ENCODE data around the gene CRYBG2.

CRYBG2 gene

DNA sequence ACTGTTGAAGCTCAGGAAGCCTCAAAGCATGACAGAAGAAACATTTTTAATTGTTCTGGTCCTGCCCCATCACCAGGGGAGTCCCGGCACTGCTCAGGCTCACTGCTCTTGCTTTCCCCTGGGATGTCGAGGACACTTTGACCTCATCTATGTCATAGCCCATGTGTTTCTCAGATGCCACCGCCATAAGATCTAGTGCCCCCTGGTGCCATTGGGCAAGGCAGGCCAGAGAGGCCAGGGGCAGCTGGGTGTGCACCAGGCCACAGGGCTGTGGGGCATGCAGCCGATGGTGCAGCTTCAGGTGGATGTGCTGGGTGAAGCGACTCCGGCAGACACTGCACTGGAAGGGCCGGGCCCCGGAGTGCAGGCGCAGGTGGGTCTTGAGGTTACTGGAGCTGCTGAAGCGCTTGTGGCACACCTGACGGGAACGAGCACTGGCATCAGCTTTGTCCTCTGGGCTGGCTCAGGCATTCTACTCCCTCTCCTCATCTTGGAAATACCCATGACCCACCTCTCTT is 7.7 kb upstream of the CRYBG2 start:
- H4K91ac ChIP-seq (ENCODE audit: low read length) = no peak overlapping the region

DNA sequence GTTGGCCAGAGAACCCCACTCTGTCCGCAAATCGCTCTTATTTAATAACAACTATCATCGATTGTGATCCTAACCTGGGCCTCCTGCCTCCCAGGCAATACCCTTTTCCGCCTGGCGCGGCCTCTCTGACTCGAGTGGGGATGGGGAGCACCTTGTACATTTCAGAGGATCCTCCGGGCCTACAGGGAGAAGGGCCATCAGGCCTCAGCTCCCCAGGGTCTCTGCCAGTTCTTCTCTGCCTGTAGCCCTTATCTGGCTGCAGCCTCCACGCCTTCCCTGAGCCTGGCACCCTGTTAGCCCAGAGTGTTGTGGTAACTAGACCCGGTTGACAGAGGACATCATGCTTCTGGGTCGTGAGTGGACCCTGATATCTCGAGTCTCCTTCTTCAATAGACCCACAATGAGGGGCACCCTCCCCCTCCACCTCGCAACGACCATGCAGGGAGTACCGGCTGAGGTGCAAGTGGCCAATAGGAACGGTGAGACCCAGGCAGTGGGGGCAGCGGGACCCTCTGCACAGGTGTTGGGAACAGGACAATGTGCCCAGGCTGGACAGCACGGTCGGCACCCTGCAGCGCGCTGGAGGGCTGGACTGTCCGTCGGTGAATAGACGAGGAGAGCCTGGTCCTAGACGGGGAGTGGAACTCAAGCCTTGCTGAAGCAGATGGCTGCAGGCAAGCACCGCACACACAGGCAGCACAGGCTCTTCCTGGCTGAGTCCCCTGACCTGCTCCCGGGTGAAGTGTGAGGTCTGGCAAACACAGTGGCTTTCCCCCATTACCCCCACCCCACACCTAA is 7.1 kb upstream of the CRYBG2 start:
- no peak overlapping the region for H3K14ac ChIP-seq (ENCODE audit: low read length in 2 of 2)
- no peak overlapping the region for H3K9ac ChIP-seq (ENCODE audit: low read length)
- no peak overlapping the region for H2AK5ac ChIP-seq (ENCODE audit: low read length, severe bottlenecking)
- no peak overlapping the region for H4K8ac ChIP-seq (ENCODE audit: low read length)
- no peak overlapping the region for H3K23ac ChIP-seq (ENCODE audit: low read length in 2 of 2)
- no peak overlapping the region for H3K4ac ChIP-seq (ENCODE audit: low read depth in 1 of 2, low read length in 2 of 2)
- no peak overlapping the region for H2BK5ac ChIP-seq (ENCODE audit: low read depth, low read length, poor library complexity, severe bottlenecking)
- peak overlapping the region in 1 of 2 experiments; percentile 67 for H3K4me3 ChIP-seq (ENCODE audit: insufficient read depth in 1 of 2, low read depth in 1 of 2, low read length in 2 of 2)
- no peak overlapping the region for H2BK15ac ChIP-seq (ENCODE audit: low read depth, poor library complexity, severe bottlenecking)
- no peak for DNase-seq
- no peaks in the 10 kb centered on the region for H3K79me1 ChIP-seq (replicated peaks; ENCODE audit: low read length, poor library complexity, severe bottlenecking)
- H3K9me3 ChIP-seq (ENCODE audit: control insufficient read depth, low read length) = no peaks in the 10 kb centered on the region
- peaks cover 75 to 87% of the 10 kb centered on the region in 2 experiments for H3K27me3 ChIP-seq (ENCODE audit: control insufficient read depth in 1 of 2, insufficient read depth in 1 of 2, low read length in 2 of 2)
- H3K4me1 ChIP-seq (ENCODE audit: control insufficient read depth, insufficient read depth, low read depth, low read length) = peaks cover 5% of the 10 kb centered on the region
- no peak overlapping the region for H3K18ac ChIP-seq (ENCODE audit: low read depth in 1 of 2, low read length in 2 of 2)
- H2BK120ac ChIP-seq (ENCODE audit: low read depth, low read length) = no peak overlapping the region
- peak overlapping the region; percentile 25 for H4K91ac ChIP-seq (ENCODE audit: low read length)
- 67% methylated on average over 27 of the region's 27 CpGs for WGBS
- H2BK12ac ChIP-seq (ENCODE audit: low read length in 2 of 2) = no peak overlapping the region
- H3K36me3 ChIP-seq (ENCODE audit: control insufficient read depth in 1 of 2, insufficient read depth in 2 of 2, low read depth in 1 of 2, low read length in 2 of 2) = no peaks in the 10 kb centered on the region
- H3K4me2 ChIP-seq (ENCODE audit: low read length, poor library complexity, severe bottlenecking) = no peak overlapping the region
- no peak overlapping the region for H3K27ac ChIP-seq (ENCODE audit: low read length, poor library complexity, severe bottlenecking)
- H2AFZ ChIP-seq (ENCODE audit: low read depth, low read length) = no peak overlapping the region

More for the DNA sequence above, 7.7 kb upstream of the CRYBG2 start:
- no peak overlapping the region for H2AFZ ChIP-seq (ENCODE audit: low read depth, low read length)
- H4K8ac ChIP-seq (ENCODE audit: low read length) = no peak overlapping the region
- H2BK5ac ChIP-seq (ENCODE audit: low read depth, low read length, poor library complexity, severe bottlenecking) = no peak overlapping the region
- H3K36me3 ChIP-seq (ENCODE audit: control insufficient read depth in 1 of 2, insufficient read depth in 2 of 2, low read depth in 1 of 2, low read length in 2 of 2) = no peaks in the 10 kb centered on the region
- H3K4me3 ChIP-seq (ENCODE audit: insufficient read depth in 1 of 2, low read depth in 1 of 2, low read length in 2 of 2) = no peak overlapping the region
- no peak for DNase-seq
- no peak overlapping the region for H2AK5ac ChIP-seq (ENCODE audit: low read length, severe bottlenecking)
- no peak overlapping the region for H2BK15ac ChIP-seq (ENCODE audit: low read depth, poor library complexity, severe bottlenecking)
- no peaks in the 10 kb centered on the region for H3K9me3 ChIP-seq (ENCODE audit: control insufficient read depth, low read length)
- H3K18ac ChIP-seq (ENCODE audit: low read depth in 1 of 2, low read length in 2 of 2) = no peak overlapping the region
- H3K27me3 ChIP-seq (ENCODE audit: control insufficient read depth in 1 of 2, insufficient read depth in 1 of 2, low read length in 2 of 2) = peaks cover 69 to 80% of the 10 kb centered on the region in 2 experiments
- peaks cover 5% of the 10 kb centered on the region for H3K4me1 ChIP-seq (ENCODE audit: control insufficient read depth, insufficient read depth, low read depth, low read length)
- no peak overlapping the region for H3K4me2 ChIP-seq (ENCODE audit: low read length, poor library complexity, severe bottlenecking)
- no peak overlapping the region for H3K23ac ChIP-seq (ENCODE audit: low read length in 2 of 2)
- H2BK120ac ChIP-seq (ENCODE audit: low read depth, low read length) = no peak overlapping the region
- H3K79me1 ChIP-seq (replicated peaks; ENCODE audit: low read length, poor library complexity, severe bottlenecking) = no peaks in the 10 kb centered on the region
- H2BK12ac ChIP-seq (ENCODE audit: low read length in 2 of 2) = no peak overlapping the region
- no peak overlapping the region for H3K4ac ChIP-seq (ENCODE audit: low read depth in 1 of 2, low read length in 2 of 2)
- no peak overlapping the region for H3K14ac ChIP-seq (ENCODE audit: low read length in 2 of 2)
- no peak overlapping the region for H3K27ac ChIP-seq (ENCODE audit: low read length, poor library complexity, severe bottlenecking)
- WGBS = 94% methylated on average over 12 of the region's 12 CpGs
- H3K9ac ChIP-seq (ENCODE audit: low read length) = no peak overlapping the region

- Histone ChIP-seq H3K4me3 (ENCODE audit: insufficient read depth in 1 of 2, low read depth in 1 of 2, low read length in 2 of 2) (peak overlapping the region in 1 of 2 experiments; percentile 67), H2BK15ac (ENCODE audit: low read depth, poor library complexity, severe bottlenecking) (no peak overlapping the region), H3K23ac (ENCODE audit: low read length in 2 of 2) (no peak overlapping the region), H3K4me2 (ENCODE audit: low read length, poor library complexity, severe bottlenecking) (no peak overlapping the region), H3K18ac (ENCODE audit: low read depth in 1 of 2, low read length in 2 of 2) (no peak overlapping the region), H3K9ac (ENCODE audit: low read length) (no peak overlapping the region), H2BK5ac (ENCODE audit: low read depth, low read length, poor library complexity, severe bottlenecking) (no peak overlapping the region), H3K9me3 (ENCODE audit: control insufficient read depth, low read length) (no peaks in the 10 kb centered on the region), H3K27ac (ENCODE audit: low read length, poor library complexity, severe bottlenecking) (no peak overlapping the region), H3K14ac (ENCODE audit: low read length in 2 of 2) (no peak overlapping the region), H2BK120ac (ENCODE audit: low read depth, low read length) (no peak overlapping the region), H3K79me1 (replicated peaks; ENCODE audit: low read length, poor library complexity, severe bottlenecking) (no peaks in the 10 kb centered on the region), H3K36me3 (ENCODE audit: control insufficient read depth in 1 of 2, insufficient read depth in 2 of 2, low read depth in 1 of 2, low read length in 2 of 2) (no peaks in the 10 kb centered on the region), H3K27me3 (ENCODE audit: control insufficient read depth in 1 of 2, insufficient read depth in 1 of 2, low read length in 2 of 2) (peaks cover 80 to 92% of the 10 kb centered on the region in 2 experiments), H4K91ac (ENCODE audit: low read length) (peak overlapping the region; percentile 66), H4K8ac (ENCODE audit: low read length) (no peak overlapping the region), H2BK12ac (ENCODE audit: low read length in 2 of 2) (no peak overlapping the region), H3K4me1 (ENCODE audit: control insufficient read depth, insufficient read depth, low read depth, low read length) (peaks cover 5% of the 10 kb centered on the region), H2AK5ac (ENCODE audit: low read length, severe bottlenecking) (no peak overlapping the region), H2AFZ (ENCODE audit: low read depth, low read length) (no peak overlapping the region), H3K4ac (ENCODE audit: low read depth in 1 of 2, low read length in 2 of 2) (no peak overlapping the region)
- no peak for DNase-seq
- 14% methylated on average over 66 of the region's 67 CpGs for WGBS
Measured at GRCh38 chr1:26359981-26360806, 6.3 kb upstream of the CRYBG2 start.

Data from mesenchymal stem cell (in vitro differentiated cells and primary cell).